K562 treated with DMSO at 1 percent for 24 hours (cell line): Measurements from ENCODE around the gene ITGAL. TPM values are rescaled to one million over a fixed set of nuclear protein-coding genes. Genes with fewer than 3 reads are reported as not detected.

ENCODE experiments used
- total RNA-seq: library from RNA; unstranded; fragments of 300-600 nt; gene quantifications from 2 replicates; pipeline ENCODE4 v1.2.3, GENCODE V29; 2022; ENCODE audit warnings: low read depth; ENCODE audit not compliant: insufficient read depth

Gene ITGAL
- not detected in 2 replicates for total RNA-seq

DNA sequence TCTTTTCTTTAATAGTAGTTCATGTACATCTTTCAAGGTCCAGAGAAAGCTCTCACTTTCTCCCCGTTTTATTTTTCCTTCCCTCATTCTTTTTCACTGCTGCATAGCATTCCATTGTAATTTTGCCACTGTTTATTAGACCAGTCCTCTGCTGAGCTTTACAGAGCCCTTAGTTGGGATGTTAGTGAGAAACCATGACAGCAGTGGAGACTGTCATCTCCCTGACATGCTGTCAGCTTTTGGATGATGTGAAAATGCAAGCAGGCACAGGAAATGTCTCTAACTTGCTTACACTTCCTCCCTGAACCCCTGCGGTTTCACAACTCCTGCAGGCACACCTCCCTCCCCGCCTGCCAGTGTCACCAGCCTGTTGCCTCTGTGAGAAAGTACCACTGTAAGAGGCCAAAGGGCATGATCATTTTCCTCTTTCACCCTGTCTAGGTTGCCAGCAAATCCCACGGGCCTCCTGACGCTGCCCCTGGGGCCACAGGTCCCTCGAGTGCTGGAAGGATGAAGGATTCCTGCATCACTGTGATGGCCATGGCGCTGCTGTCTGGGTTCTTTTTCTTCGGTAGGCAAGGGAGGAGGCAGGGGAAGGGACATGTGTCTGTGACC is at the start of gene ITGAL:
TSS of gene ITGAL (plus strand) at position 415 of the 615 bp plus-strand sequence. CDS start at position 511, 96 bp downstream.

DNA sequence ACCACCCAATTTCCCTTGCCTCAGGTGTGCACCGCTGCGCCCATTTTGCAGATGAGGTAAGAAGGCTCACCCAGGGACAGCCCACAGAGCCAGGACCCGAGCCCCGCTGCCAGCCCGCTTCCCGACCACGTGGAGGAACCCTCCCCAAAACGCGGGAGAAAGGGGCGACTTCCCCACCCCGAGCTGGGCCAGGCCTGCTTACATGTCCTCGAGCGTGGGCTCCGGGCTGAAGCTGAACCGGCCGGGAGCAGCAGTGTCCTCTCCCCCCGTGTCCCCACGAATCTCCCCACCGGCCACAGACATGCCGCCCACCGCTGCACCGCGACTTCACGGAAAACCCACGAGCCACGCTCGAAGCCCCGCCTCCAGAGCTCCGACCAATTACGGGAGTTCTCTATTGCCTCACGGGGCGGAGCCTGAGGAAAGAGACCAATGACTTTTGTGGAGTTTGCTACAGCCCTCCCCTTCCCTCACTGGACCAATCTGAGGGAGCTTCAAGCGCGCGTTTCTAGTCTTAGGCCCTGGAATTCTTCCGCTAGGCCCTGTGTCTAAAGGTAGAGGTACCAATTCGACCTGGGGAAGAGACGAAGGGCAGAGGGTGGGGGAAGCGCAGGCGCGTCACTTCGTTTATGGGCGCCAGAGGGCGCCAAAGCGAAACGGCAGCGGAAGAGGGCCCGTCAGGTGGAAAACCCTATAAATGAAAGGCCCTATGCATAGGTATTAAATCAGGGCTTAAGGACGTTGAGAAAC is 42.7 kb upstream of the ITGAL start, which contains the start of gene DCTPP1:
TSS of gene DCTPP1 (minus strand) at position 353 of the 750 bp plus-strand sequence. CDS start at position 303, 50 bp downstream.

DNA sequence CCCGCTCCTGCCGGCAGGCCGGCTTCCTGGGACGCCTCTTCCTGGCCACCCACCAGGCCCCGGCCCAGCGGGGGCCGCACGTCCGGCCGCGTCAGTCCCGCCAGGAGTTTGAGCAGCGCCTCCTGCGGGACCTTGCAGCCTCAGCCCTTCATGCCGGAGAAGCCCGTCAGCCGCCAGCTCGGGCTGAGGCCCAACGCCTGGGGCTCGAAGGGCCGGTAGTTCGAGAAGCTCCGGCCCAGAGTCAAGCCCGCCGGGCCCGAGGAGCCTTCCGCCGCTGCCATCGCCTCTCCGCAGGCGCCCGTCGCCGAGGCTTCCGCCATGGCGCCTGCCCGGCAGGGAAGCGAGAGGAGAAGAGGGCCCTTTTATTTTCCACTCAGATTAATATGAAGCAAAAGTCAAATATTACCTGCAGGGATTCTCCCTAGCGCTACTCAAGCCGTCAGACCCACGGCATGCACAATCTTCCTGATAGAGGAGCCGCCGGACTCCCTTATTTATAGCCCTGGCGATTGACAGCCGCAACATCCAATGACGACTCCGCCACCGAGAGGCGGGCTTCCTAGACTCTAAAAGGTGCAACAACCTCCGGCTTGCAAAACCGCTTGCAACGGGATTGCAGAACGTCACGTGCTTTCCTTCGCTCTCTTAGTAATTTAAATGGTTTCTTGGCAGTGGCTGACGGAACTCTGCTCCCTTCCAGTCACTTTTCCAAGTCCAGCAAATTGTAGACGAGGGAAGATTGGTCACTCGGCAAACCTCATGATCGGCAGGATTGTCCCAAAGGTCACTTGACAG is 26.9 kb upstream of the ITGAL start, which contains the start of gene SEPHS2:
TSS of gene SEPHS2 (minus strand) at position 467 of the 795 bp plus-strand sequence. CDS start at position 320, 147 bp downstream.

DNA sequence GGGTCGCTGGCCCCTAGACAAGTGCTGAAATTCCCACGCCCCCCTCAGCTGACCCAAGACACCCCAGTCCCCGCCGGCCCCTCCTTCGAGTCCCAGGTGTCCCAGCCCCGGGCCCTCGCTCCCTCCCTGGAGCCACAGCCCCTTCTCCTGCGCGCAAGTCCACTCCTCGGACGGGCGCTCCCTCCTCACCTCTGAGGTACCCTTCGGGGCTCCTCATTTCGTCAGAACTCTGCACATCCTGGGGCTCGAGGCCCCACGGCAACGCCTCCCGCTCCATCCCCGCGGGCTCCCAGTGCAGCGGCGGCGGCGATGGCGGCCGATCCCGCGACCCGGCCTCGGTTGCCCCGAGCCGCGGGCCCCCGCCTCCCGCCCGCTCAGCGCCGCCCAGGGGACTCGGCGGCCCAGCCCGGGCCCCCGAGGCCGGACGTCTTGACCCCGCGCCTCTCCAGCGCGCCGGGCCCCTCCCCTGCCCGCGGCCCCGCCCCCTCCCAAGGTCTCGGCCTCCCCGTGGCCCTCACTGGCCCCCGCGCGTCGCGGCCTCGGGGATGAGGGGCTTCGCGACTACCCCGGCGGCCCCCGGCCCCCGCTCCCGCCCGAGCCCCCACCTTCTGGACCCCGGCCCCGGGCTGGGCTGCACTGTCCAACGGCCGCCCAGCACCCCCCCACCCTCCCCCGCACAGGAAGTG is 53.7 kb downstream of the ITGAL start, which contains the start of gene ZNF768:
TSS of gene ZNF768 (minus strand) at position 430 of the 686 bp plus-strand sequence. CDS start at position 277, 153 bp downstream.

DNA sequence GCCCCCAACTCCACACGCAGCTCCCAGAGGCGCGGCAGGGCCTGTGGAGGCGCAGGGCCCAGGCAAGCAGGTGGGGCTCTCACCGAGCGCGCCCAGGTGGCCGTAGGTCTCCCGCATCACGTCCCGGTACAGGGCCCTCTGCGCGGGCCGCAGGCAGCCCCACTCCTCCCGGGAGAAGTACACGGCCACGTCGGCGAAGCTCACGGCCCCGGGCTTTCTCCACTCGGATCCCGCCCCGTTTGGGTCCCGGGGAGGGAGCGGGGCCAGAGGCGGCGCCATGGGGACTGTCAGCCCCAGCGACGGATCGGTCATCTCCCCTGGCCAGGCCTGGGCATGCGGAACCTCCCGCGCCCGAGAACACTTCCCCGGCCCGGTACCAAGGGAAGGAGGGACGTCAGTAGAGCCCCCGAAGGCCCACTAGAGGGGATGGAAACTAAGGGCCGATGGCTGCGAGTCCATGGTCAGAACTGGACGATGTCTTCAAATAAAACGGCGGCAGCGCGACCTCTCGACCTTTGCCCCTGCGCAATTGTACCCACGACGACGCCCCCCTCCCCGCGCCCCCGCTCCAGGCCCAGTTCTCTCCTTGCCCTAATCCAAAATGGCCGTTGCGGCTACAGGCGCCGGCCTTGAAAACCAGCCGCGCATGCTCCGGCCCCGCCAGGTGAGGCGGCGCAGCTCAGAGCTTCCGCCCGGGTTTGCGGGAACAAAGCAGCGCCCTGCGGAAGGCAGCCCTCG is 62.0 kb downstream of the ITGAL start, which contains the start of gene ZNF747:
TSS of gene ZNF747 (minus strand) at position 491 of the 738 bp plus-strand sequence. CDS start at position 312, 179 bp downstream.

DNA sequence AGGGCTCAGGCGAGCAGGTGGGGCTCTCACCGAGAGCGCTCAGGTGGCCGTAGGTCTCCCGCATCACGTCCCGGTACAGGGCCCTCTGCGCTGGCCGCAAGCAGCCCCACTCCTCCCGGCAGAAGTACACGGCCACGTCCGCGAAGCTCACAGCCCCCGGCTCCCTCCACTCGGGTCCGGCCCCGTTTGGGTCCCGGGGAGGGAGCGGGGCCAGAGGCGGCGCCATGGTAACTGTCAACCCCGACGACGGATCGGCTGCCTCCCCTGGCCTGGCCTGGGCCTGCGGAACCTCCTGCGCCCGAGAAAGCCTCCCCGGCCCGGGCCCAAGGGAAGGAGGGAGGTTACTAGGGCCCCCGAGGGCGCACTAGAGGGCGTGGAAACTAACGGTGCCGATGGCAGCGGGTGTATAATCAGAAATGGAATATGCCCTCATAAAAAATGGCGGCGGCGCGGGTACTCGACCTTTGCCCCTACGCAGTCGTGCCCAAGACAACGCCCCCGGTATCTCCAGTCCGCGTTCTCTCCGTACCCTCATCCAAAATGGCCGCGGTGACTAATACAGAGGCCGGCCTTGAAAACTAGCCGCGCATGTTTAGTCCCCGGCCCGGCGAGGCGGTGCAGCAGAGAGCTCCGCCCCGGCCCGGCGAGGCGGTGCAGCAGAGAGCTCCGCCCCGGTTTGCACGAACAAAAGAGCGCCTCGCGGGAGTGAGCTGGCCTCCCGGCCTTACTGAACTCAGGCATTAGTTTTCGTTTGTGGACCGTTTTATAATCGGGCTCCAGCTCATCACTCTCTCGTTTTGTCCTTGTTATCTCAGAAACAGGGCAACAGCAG is 85.6 kb downstream of the ITGAL start, which contains the start of gene ZNF764:
TSS of gene ZNF764 (minus strand) at position 418 of the 832 bp plus-strand sequence. CDS start at position 226, 192 bp downstream.

DNA sequence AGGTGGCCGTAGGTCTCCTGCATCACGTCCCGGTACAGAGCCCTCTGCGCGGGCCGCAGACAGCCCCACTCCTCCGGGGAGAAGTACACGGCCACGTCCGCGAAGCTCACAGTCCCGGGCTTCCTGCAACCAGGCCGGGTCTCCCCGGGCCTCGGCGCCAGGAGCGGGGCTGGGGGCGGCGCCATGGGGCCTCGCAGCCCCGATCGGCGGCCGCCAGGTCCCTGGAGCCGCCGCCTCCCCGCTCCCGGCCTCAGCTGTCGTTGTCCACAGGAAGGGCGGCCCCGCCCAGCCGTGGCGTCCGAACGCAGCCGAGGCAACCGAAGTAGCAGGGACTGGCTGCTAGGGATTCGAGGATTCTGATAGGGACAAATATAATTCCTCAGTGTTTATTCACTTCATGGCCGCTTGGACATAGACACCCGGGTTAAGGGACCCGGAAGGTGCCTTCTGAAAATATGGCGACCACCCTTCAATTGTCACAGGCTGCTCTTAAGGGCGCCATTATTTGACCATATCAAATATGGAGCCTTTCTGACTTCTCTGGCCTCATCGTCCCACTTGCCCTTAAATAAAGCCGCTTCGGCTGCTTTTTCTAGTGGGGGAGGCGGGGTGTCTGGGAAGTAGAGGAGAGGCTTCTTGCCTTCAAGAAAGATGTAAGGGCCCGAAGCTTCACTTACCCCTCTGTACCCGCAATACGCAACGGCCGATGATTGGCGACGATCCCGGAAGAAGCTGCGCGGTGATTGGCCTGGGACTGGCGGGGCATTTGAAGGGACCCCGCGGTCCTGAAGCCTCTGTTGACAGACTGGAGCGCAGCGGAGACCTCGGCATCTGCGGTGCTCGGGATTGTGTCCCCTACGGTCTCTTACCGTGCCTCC is 99.1 kb downstream of the ITGAL start, which contains the start of gene ZNF688:
TSS of gene ZNF688 (minus strand) at position 270 of the 878 bp plus-strand sequence. CDS start at position 185, 85 bp downstream.

Other genes starting within 250 kb of the ITGAL start
- 0.41 and 1.0 TPM in 2 replicates for gene NPIPB13, start 224.3 kb upstream of the ITGAL start, total RNA-seq
- gene CD2BP2, start 117.4 kb upstream of the ITGAL start, total RNA-seq = 40.1 and 42.1 TPM in 2 replicates
- 78.2 and 80.1 TPM in 2 replicates for gene TBC1D10B, start 102.2 kb upstream of the ITGAL start, total RNA-seq
- 0.90 TPM in 1 of 2 replicates, not detected in the other for gene MYL11, start 97.9 kb upstream of the ITGAL start, total RNA-seq
- 2.6 TPM in 2 replicates for gene SEPTIN1, start 90.2 kb upstream of the ITGAL start, total RNA-seq
- 11.8 and 12.2 TPM in 2 replicates for gene ZNF48, start 77.3 kb upstream of the ITGAL start, total RNA-seq
- gene ZNF771, start 65.1 kb upstream of the ITGAL start, total RNA-seq = 22.0 and 26.2 TPM in 2 replicates
- 66.8 and 67.1 TPM in 2 replicates for gene DCTPP1, start 42.7 kb upstream of the ITGAL start, total RNA-seq
- 88.1 and 90.4 TPM in 2 replicates for gene SEPHS2, start 26.9 kb upstream of the ITGAL start, total RNA-seq
- gene ZNF768, start 53.8 kb downstream of the ITGAL start, total RNA-seq = 79.0 and 80.1 TPM in 2 replicates
- 4.0 and 5.9 TPM in 2 replicates for gene ZNF747, start 62.1 kb downstream of the ITGAL start, total RNA-seq
- gene ZNF764, start 85.6 kb downstream of the ITGAL start, total RNA-seq = 11.6 and 14.7 TPM in 2 replicates
- gene ZNF688, start 99.0 kb downstream of the ITGAL start, total RNA-seq = 11.1 and 12.9 TPM in 2 replicates
- 4.4 and 5.6 TPM in 2 replicates for gene ZNF785, start 113.0 kb downstream of the ITGAL start, total RNA-seq
- gene ZNF689, start 137.6 kb downstream of the ITGAL start, total RNA-seq = 12.7 and 15.4 TPM in 2 replicates
- gene PRR14, start 178.2 kb downstream of the ITGAL start, total RNA-seq = 66.5 and 87.0 TPM in 2 replicates
- gene FBRS, start 185.7 kb downstream of the ITGAL start, total RNA-seq = 64.4 and 71.6 TPM in 2 replicates
- gene SRCAP, start 226.4 kb downstream of the ITGAL start, total RNA-seq = 30.5 and 36.6 TPM in 2 replicates